Measurements from ENCODE around the gene SMIM36.
"Not testable (repeated sequence)": the region's sequence is repeated elsewhere in the genome, so short reads cannot be mapped to it uniquely, and the experiment has no call there.

SMIM36 gene

GRCh38 chr17:55510986-55511721 lies at the start of gene SMIM36:
Gene SMIM36, minus strand, starts transcription at chr17:55511452.
- DNase-seq: no peak

GRCh38 chr17:55555772-55556171 lies 44.5 kb upstream of the SMIM36 start:
- DNase-seq: no peak

DNA sequence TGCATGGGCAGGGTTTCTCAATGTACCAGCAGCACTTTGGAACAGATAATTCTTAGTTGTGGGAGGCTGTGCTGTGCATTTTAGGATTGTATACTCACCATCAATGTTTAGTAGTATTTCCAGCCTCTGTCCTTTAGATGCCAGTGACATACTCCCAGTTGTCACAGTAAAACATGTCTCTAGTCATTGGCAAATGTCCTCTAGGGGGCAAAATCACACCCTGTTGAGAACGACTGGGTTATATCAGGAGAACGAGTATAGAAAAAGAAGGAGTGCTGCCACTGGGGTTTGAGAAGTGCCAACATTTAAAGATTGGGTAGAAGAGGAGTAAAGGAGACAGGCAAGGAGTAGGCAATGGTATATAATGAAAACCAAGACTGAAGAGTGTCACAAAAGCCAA lies 37.9 kb upstream of the SMIM36 start:
- DNase-seq: no peak

DNA sequence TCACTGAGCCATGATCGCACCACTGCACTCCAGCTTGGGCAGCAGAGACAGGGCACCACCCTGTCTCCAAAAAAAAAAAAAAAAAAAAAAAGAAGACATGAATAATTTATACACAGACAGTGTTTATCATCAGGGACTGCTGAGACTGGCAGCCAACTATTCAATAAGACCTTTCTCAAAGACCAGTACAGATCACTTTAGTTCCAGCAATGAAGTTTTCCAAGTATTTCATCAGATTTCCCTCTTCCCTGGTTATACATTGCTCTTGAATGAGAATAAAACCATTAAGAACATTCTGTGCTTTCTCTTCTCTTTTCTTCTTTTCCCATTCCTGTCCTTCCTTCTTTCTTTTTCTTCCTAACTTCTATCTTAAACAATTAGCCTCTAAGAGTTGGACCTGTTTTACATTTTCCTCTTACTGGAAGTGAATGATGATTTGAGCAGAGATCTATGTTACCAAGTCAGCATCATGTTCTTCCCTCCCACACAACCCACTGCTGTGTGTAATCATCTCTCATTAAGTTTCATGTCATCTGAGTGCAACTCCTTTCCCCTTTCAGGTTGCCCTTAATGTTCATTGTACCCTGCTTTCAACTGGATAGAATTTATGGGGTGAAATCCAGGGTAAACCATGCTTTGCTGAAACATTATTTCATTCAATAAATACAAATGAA lies 35.9 kb upstream of the SMIM36 start:
- no peak for DNase-seq

DNA sequence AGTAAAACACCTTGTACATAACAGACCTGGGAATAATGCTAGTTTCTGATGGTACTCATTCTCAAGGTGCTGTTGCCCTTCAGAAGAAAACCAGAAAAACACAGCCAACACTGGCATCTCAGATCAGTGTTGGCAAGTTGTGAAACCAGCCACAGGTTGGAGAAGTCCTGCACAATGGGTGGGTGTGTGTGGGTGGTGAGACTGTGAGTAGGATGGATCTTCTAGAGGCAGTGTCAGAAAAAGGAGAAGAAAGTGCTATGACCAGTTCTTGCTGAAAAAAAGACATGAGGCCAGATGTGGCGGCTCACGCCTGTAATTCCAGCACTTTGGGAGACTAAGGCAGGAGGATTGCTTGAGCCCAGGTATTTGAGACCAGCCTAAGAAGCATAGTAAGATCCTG lies 35.2 kb upstream of the SMIM36 start:
- DNase-seq: no peak

- DNase-seq: no peak
These were observed 34.6 kb upstream of the SMIM36 start for GRCh38 chr17:55545806-55546205.

GRCh38 chr17:55543709-55544108 lies 32.5 kb upstream of the SMIM36 start:
- no peak for DNase-seq

- DNase-seq: no peak
These were observed 29.3 kb upstream of the SMIM36 start for GRCh38 chr17:55540414-55541091.

- no peak for DNase-seq
These were observed 25.0 kb upstream of the SMIM36 start for GRCh38 chr17:55536205-55536604.

GRCh38 chr17:55533608-55534007 lies 22.4 kb upstream of the SMIM36 start:
- no peak for DNase-seq

GRCh38 chr17:55532670-55533069 lies 21.4 kb upstream of the SMIM36 start:
- DNase-seq: no peak

DNA sequence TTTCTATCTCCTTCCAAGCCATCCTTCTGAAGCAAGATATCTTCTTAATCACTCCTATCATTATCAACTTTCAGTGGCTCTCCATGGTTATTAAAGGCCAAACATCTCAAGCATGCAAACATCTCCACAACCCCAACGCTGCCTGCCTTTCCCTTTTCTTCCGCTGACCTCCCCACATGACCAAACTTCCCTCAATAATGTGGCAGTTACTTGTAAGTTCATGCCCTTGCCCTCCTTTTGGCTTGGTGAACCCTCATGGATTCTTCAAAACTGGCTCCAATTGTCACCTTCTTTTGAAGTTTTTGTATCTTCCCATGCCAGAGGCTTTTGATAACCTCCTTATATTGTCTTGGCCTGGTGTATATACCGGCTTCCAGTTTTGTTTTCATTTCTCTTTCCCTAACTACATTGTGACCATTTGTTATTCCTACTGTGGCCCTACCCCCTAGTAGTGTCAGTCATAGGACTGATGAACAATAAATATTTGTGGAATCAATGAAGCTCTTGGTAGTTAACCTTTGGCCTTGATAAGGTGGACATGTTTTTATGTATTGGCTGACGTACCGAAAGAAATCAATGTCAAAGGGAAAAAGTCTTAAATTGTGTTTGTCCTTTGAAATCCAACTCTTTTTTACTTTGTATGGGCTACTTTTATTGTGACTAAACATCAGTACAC lies 19.9 kb upstream of the SMIM36 start:
- DNase-seq: no peak

DNA sequence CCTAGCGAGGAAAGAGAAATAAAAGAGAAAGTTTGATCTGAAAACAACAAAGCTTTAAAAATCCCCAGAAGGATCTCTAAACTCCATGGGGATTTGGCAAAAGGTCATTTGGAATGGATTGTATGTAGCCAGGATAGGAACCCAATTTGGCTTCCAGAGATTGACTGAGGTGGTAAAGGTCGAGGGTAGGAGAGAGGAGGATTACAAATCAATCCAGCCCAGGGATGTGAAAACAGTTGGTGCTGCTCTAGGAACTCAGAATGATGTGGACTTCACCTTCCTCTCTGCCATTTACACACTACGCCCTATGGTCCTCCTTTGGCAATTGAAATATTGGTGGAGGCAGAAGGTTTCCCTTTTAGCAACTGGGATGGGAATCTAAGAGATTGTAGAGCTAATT lies 18.8 kb upstream of the SMIM36 start:
- no peak for DNase-seq

GRCh38 chr17:55527540-55528118 lies 16.4 kb upstream of the SMIM36 start:
- DNase-seq: peak; percentile 52

DNA sequence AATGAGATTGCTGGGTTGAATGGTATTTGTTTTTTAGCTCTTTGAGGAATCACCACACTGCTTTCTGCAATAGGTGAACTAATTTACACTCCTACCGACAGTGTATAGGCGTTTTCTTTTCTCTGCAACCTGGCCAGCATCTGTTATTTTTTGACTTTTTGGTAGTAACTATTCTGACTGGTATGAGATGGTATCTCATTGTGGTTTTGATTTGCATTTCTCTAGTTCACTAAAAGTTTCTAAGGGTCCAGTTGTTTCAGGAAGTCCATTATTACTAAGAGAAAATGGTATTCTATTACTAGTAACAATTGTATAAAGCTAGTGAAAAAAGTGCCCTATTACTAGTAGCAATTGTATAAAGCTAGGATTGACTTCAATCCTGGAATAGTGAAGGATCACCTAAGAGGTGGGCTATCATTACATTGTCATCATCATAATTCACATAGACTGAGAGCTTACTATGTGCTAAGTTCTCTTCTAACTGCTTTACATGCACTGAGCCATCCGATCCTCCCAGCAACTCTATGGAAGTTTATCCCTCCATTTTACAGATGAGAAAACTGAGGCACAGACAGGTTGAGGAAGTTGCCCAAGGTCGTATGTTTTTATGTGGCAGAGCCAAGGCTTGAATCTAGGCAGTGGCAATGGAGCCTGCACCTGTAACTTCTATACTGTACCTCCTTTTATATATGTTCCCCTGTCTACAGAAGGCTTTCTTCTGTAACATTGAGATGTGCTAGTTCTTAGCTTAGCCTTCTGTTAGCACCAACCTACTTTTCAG lies 13.4 kb upstream of the SMIM36 start:
- DNase-seq: no peak

DNA sequence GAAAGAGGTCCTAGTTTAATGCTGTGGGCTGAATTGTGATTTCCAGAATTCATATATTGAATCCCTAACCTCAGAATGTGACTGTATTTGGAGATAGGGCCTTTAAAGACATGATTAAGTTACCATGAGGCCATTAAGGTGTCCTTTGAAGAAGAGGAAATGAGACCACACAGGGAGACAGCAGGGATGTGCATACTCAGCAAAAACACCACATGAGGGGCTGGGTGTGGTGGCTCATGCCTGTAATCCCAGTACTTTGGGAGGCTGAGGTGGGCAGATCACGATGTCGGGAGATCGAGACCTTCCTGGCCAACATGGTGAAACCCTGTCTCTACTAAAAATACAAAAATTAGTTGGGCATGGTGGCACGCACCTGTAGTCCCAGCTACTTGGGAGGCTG lies 11.8 kb upstream of the SMIM36 start:
- DNase-seq: not testable (repeated sequence)

DNA sequence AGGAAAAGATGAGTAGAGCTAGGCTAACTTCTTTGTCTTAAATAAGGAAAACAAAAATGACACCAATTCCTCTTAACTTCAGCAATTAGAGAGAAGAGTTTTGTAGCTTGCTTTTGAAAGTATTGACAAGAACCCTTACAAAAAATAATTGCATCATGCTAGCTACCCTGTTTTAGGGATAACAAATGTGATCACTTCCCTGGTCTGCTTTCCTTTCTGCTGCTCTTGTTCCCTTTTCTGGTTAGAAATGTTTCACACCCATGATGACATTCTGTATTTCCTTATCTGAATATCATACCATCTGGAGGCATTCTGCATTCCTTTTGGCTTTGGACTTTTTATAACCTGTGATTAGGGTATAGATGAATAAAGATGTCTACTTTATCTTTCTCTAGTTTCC lies 9.9 kb upstream of the SMIM36 start:
- no peak for DNase-seq

GRCh38 chr17:55520402-55520801 lies 9.2 kb upstream of the SMIM36 start:
- no peak for DNase-seq

DNA sequence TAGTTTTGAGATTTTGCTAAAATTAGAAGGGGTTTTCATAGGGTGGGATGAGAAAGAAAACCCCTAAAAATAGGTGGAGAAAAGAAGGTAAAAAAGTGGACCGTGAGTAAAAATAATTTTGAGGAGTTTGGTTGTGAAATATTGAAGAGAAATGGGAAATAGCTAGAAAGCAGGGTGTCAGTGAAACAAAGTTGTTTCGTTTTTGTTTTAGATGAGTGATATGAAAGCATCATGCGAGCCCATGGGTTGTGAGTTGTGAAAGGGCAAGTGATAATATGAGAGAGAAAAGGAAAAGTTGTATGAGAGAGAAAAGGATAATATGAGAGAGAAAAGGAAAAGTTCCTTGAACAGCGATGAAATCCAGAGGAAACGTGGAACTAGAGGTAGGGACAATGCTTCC lies 7.3 kb upstream of the SMIM36 start:
- DNase-seq: no peak

DNA sequence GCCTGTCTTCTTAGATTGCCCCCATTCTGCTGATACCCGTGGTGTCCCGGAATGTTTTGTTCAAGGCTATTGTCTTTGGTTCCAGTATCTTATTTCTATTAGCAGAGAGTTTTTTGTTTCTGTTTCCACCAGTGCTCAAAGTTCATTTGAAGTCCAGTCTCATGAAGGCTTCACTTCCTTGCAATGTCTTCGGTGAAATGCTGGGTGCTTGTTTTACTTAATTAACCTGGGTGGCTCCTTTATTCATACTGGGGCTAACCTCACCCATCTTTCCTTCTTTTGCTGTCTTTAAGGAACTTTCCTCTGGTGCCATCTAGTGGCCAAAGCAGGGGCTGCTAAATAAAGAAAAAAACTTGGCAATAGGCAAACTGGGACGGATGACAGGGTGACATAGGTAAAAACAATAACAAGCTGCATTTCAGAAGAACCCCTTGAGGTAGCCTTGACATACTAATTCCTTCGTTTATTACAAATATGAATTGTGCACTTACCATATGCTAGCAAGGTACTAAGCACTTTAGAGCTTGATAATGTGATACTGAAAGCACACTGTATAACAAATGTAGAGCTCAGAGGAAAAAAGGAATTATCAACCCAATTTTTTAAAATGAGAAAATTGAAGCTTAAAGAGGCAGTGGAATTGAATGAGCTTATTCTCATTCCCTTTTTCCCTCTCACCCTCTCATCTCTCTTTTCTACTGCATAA lies 2.8 kb upstream of the SMIM36 start:
- DNase-seq: peak; percentile 23

GRCh38 chr17:55507669-55508068 lies 3.6 kb downstream of the SMIM36 start:
- not testable (repeated sequence) for DNase-seq

DNA sequence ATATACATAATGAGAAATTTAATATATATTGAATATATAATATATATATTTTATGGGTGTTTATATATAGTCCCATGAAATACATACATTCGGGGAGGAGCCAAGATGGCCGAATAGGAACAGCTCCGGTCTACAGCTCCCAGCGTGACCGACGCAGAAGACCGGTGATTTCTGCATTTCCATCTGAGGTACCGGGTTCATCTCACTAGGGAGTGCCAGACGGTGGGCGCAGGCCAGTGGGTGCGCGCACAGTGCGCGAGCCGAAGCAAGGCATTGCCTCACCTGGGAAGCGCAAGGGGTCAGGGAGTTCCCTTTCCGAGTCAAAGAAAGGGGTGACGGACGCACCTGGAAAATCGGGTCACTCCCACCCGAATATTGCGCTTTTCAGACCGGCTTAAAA lies 9.6 kb downstream of the SMIM36 start:
- not testable (repeated sequence) for DNase-seq

Measured in DMS153 (cell line).